Activated CD4-positive, alpha-beta memory T cell treated with anti-CD3 and anti-CD28 coated beads for 36 hours (primary cell): Measurements from ENCODE around the gene ETFA. TPM values are rescaled to one million over a fixed set of nuclear protein-coding genes. Genes with fewer than 3 reads are reported as not detected.
A peak's percentile ranks its signal among the peaks of the same experiment; 100 is the strongest.

ENCODE experiments used
- CTCF ChIA-PET: fragments of 350-600 bp; sonication (Branson Sonifier 250); formaldehyde crosslinking; loops from one replicate; lab custom pipeline; 2021; ENCODE audit warnings: antibody characterized with exemption, inconsistent platforms; lab: Charles Lee
- POLR2A ChIA-PET: fragments of 350-600 bp; sonication (Branson Sonifier 250); formaldehyde crosslinking; loops from one replicate; lab custom pipeline; 2021; ENCODE audit warnings: antibody characterized with exemption; lab: Charles Lee
- DNase-seq: peaks from one replicate; pipeline ENCODE4 v3.0.0-alpha.2; 2020
- H3K27ac Mint-ChIP-seq: one replicate; pipeline ENCODE4 v1.8.0; 2021; ENCODE audit warnings: mixed read lengths
- H3K27me3 Mint-ChIP-seq: one replicate; pipeline ENCODE4 v1.8.0; 2021; ENCODE audit warnings: mixed read lengths
- H3K36me3 Mint-ChIP-seq: one replicate; pipeline ENCODE4 v1.8.0; 2021; ENCODE audit warnings: mixed read lengths
- H3K4me1 Mint-ChIP-seq: one replicate; pipeline ENCODE4 v1.8.0; 2021; ENCODE audit warnings: low read depth, mixed read lengths
- H3K4me3 Mint-ChIP-seq: one replicate; pipeline ENCODE4 v1.8.0; 2021; ENCODE audit warnings: mild to moderate bottlenecking, mixed read lengths
- H3K9me3 Mint-ChIP-seq: one replicate; pipeline ENCODE4 v1.8.0; 2021; ENCODE audit warnings: mixed read lengths
- intact Hi-C: fragments of 100-400 bp; cut with micrococcal nuclease; formaldehyde crosslinking; loops from one replicate; pipeline ENCODE4 v1.15.1; 2023
- total RNA-seq, 2 experiments: library from RNA; stranded (reverse); gene quantifications; one replicate each; pipeline ENCODE4 v1.2.3, GENCODE V29; 2021

ETFA gene
- 100 to 1,000 TPM; 169 to 173 TPM for total RNA-seq

- ChIA-PET POLR2A (interaction anchor here (0.6 to 1.9 kb wide), 5 partner anchors 10 to 425 kb away, joined by 3 to 10 read pairs (median 3); partner anchors contain the start of gene ISL2), CTCF (no interaction called here)
- DNase-seq: peak; percentile 97
- Mint-ChIP-seq H3K9me3 (no peaks in the 10 kb centered on the region), H3K27me3 (no peaks in the 10 kb centered on the region), H3K4me1 (peaks cover 31% of the 10 kb centered on the region), H3K27ac (peak within 1 kb of the TSS; percentile 62), H3K4me3 (peak within 1 kb of the TSS; percentile 90), H3K36me3 (peaks cover 4% of the 10 kb centered on the region)
- intact Hi-C loops: loop anchor here (1.0 to 5.0 kb wide), 4 partner anchors 18 to 119 kb away; partner anchors contain the start of gene ISL2
These were observed at the start of gene ETFA for GRCh38 chr15:76311100-76311953. Gene ETFA, minus strand, starts transcription at chr15:76311469. Its CDS starts 81 bp downstream, at chr15:76311388.

DNA sequence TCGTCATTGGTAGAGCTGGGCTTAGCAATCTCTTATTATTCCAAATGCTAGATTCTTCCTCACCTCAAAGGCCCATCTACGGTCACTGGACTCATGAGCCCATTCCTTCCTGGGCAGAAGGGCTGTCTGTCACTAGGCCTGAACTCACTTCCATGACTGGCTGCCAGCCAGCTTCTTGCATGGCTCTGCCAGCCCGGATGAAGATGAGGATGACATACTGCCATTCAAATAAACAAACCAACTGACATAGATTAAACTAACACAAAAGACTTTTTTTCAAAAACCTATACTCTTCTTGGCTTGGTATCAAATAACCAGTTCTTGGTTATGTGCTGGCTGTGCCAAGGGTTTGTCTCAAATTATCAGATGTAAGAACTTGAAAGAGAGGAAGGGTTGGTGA lies 49.1 kb upstream of the ETFA start:
- Mint-ChIP-seq H3K4me1 (no peaks in the 10 kb centered on the region), H3K36me3 (no peaks in the 10 kb centered on the region), H3K27me3 (no peaks in the 10 kb centered on the region), H3K27ac (no peak overlapping the region), H3K4me3 (no peak overlapping the region), H3K9me3 (no peaks in the 10 kb centered on the region)
- no peak for DNase-seq
- ChIA-PET POLR2A (no interaction called here), CTCF (no interaction called here)
- intact Hi-C loops: no loop called here

DNA sequence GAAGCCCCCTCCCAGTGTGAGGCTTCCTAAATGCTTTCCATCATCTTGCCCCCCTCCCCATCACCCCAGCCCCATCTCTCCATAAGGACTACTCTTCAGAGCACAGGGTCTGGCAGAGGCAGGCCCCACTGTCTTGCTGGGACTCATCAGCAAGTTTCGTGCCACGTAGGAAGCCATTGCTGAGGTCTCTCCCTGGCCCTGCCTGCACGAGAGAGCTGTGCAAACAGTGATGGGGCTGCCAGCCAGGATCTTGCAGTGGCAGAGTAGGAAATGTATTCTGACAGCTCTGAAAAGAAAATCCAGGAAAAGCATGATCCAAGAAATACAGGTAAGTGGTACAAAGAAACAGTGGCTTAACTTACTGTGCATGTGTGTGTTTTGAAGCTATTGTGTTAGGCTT lies 47.9 kb upstream of the ETFA start:
- Mint-ChIP-seq H3K4me1 (no peaks in the 10 kb centered on the region), H3K4me3 (no peak overlapping the region), H3K27me3 (no peaks in the 10 kb centered on the region), H3K27ac (no peak overlapping the region), H3K9me3 (no peaks in the 10 kb centered on the region), H3K36me3 (no peaks in the 10 kb centered on the region)
- ChIA-PET CTCF (no interaction called here), POLR2A (no interaction called here)
- intact Hi-C loops: no loop called here
- no peak for DNase-seq

- no peak for DNase-seq
- Mint-ChIP-seq H3K9me3 (no peaks in the 10 kb centered on the region), H3K4me1 (no peaks in the 10 kb centered on the region), H3K27ac (no peak overlapping the region), H3K4me3 (no peak overlapping the region), H3K27me3 (no peaks in the 10 kb centered on the region), H3K36me3 (no peaks in the 10 kb centered on the region)
- intact Hi-C loops: no loop called here
- POLR2A ChIA-PET: no interaction called here
- CTCF ChIA-PET: no interaction called here
These were observed 47.2 kb upstream of the ETFA start for GRCh38 chr15:76358453-76358852.

GRCh38 chr15:76354823-76355440 lies 43.7 kb upstream of the ETFA start:
- no peak for DNase-seq
- H3K4me3 Mint-ChIP-seq: no peak overlapping the region
- no peak overlapping the region for H3K27ac Mint-ChIP-seq
- H3K4me1 Mint-ChIP-seq: no peaks in the 10 kb centered on the region
- intact Hi-C loops: no loop called here
- H3K27me3 Mint-ChIP-seq: no peaks in the 10 kb centered on the region
- POLR2A ChIA-PET: no interaction called here
- no peaks in the 10 kb centered on the region for H3K9me3 Mint-ChIP-seq
- H3K36me3 Mint-ChIP-seq: no peaks in the 10 kb centered on the region
- CTCF ChIA-PET: interaction anchor here (1.5 kb wide), 1 partner anchor 14 kb away, joined by 4 read pairs; no protein-coding TSS in a partner anchor

- POLR2A ChIA-PET: interaction anchor here (0.6 kb wide), 1 partner anchor 492 kb away, joined by 3 read pairs; no protein-coding TSS in a partner anchor
- no peaks in the 10 kb centered on the region for H3K9me3 Mint-ChIP-seq
- no peak overlapping the region for H3K4me3 Mint-ChIP-seq
These were observed 42.6 kb upstream of the ETFA start for GRCh38 chr15:76353903-76354302.

GRCh38 chr15:76353023-76353577 lies 41.8 kb upstream of the ETFA start:
- Mint-ChIP-seq H3K36me3 (peaks cover 7% of the 10 kb centered on the region), H3K27me3 (peaks cover 3% of the 10 kb centered on the region), H3K9me3 (no peaks in the 10 kb centered on the region), H3K4me1 (no peaks in the 10 kb centered on the region), H3K4me3 (no peak overlapping the region), H3K27ac (no peak overlapping the region)
- DNase-seq: no peak
- ChIA-PET CTCF (interaction anchor here (0.9 kb wide), 1 partner anchor 198 kb away, joined by 3 read pairs; no protein-coding TSS in a partner anchor), POLR2A (no interaction called here)
- intact Hi-C loops: no loop called here

More at GRCh38 chr15:76353903-76354302, 42.6 kb upstream of the ETFA start:
- no peaks in the 10 kb centered on the region for H3K4me1 Mint-ChIP-seq
- intact Hi-C loops: no loop called here
- H3K27me3 Mint-ChIP-seq: peaks cover under 1% of the 10 kb centered on the region
- CTCF ChIA-PET: interaction anchor here (0.5 to 1.5 kb wide), 2 partner anchors 13 to 18 kb away, joined by 3 to 4 read pairs; no protein-coding TSS in a partner anchor
- DNase-seq: no peak
- H3K36me3 Mint-ChIP-seq: peaks cover 4% of the 10 kb centered on the region
- no peak overlapping the region for H3K27ac Mint-ChIP-seq

GRCh38 chr15:76349301-76350070 lies 38.2 kb upstream of the ETFA start:
- Mint-ChIP-seq H3K4me3 (no peak overlapping the region), H3K27ac (no peak overlapping the region), H3K27me3 (peaks cover 24% of the 10 kb centered on the region), H3K36me3 (peaks cover 13% of the 10 kb centered on the region), H3K9me3 (no peaks in the 10 kb centered on the region), H3K4me1 (peaks cover 14% of the 10 kb centered on the region)
- ChIA-PET POLR2A (no interaction called here), CTCF (no interaction called here)
- intact Hi-C loops: no loop called here
- no peak for DNase-seq

DNA sequence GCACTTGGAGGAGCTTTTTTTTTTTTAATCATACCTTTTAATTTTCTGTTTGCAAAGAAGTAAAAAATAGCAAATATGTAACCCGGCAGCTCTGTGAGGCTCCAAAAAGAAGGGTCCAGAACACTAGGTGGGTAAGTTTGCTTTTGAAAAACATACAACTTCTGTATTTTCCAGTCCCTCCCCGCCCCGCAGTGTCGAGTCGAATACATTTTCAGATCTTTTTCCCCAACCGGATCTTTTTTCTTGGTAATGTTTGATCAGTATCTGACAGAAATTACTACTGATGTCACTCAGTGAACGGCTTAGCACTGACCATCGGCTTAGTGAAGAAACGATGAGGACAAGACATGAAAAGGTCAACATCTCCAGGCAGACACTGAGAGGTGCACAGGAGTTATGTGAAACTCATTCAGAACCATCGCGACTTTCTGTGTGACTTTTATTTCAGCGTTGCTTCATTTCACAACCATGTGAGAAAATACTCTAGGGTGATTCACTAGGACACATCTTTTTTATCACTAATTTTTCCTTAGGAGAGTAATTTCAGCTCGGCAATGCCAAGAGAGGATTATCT lies 36.3 kb upstream of the ETFA start:
- intact Hi-C loops: no loop called here
- POLR2A ChIA-PET: interaction anchor here (0.6 kb wide), 1 partner anchor 383 kb away, joined by 3 read pairs; no protein-coding TSS in a partner anchor
- no peak for DNase-seq
- no peaks in the 10 kb centered on the region for H3K9me3 Mint-ChIP-seq
- peaks cover 19% of the 10 kb centered on the region for H3K4me1 Mint-ChIP-seq
- H3K4me3 Mint-ChIP-seq: no peak overlapping the region
- peaks cover 13% of the 10 kb centered on the region for H3K36me3 Mint-ChIP-seq
- CTCF ChIA-PET: no interaction called here
- peaks cover 39% of the 10 kb centered on the region for H3K27me3 Mint-ChIP-seq
- H3K27ac Mint-ChIP-seq: no peak overlapping the region

DNA sequence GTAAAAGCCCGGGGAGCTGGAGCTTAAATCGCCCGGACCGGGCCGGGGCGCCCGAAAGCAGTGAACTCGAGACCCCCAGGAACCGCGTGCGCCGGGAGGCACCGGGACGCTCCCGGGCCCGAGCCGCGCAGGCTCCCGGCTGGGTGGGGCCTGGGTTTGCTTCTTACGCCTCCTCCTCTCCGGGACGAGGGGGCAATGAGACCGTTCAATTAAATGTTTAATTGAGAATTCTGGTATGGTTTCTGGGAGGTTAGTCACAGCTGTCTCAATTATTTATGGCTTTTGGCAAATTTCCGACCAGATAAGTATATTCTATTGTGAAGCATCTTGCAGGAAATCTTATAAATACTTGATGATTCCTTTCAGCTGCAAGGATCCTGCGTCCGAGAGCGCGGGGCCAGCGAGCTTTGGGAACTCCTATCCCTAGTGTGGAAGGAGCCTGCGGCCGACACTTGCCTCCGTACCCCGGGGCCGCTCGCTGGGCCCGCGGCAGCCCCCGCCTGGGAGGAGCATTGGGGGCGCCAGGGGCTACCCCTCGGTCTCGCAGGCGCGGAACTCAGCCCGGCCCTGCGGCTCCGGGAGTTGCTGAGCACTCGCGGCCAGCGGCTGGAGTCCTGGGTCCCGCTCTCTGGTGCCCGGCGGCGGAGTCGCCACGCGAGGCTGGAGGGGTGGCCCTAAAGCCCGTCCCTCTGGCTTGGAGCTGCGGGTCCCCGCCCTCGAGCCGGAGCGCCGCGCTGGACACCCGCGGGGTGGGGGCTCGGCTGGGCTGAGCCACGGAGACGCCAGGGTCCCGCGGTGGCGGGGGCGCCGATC lies 35.6 kb upstream of the ETFA start:
- no peak for DNase-seq
- peaks cover 13% of the 10 kb centered on the region for H3K36me3 Mint-ChIP-seq
- peak overlapping the region; percentile 37 for H3K4me3 Mint-ChIP-seq
- intact Hi-C loops: no loop called here
- H3K27me3 Mint-ChIP-seq: peaks cover 43% of the 10 kb centered on the region
- H3K9me3 Mint-ChIP-seq: no peaks in the 10 kb centered on the region
- peaks cover 23% of the 10 kb centered on the region for H3K4me1 Mint-ChIP-seq
- no peak overlapping the region for H3K27ac Mint-ChIP-seq
- CTCF ChIA-PET: interaction anchor here (1.7 kb wide), 2 partner anchors 11 to 17 kb away, joined by 5 read pairs; partner anchors contain the start of gene ISL2
- POLR2A ChIA-PET: interaction anchor here (0.6 kb wide), 1 partner anchor 384 kb away, joined by 3 read pairs; no protein-coding TSS in a partner anchor
